Fibroblast of pulmonary artery (primary cell): ENCODE data around the gene KIF12.

Source experiments
- DNase-seq: peaks from one replicate; pipeline ENCODE4 v3.0.0-alpha.2; 2010; ENCODE audit warnings: low read depth
- H3K4me3 ChIP-seq: replicated peaks from 2 replicates; pipeline ENCODE4 v1.5.1; 2011; ENCODE audit warnings: low read depth, mild to moderate bottlenecking, control low read depth, low read length, moderate library complexity
- CTCF ChIP-seq: IDR thresholded peaks from 2 replicates; pipeline ENCODE4 v1.5.1; 2011; ENCODE audit warnings: mild to moderate bottlenecking, control low read depth, low read length, inconsistent platforms; ENCODE audit errors: missing control alignments

KIF12 gene

GRCh38 chr9:114072184-114073140 lies 26.6 kb downstream of the KIF12 start:
- DNase-seq = peak; percentile 37
- TF ChIP-seq CTCF = no peak
- H3K4me3 ChIP-seq = no peak overlapping the region

DNA sequence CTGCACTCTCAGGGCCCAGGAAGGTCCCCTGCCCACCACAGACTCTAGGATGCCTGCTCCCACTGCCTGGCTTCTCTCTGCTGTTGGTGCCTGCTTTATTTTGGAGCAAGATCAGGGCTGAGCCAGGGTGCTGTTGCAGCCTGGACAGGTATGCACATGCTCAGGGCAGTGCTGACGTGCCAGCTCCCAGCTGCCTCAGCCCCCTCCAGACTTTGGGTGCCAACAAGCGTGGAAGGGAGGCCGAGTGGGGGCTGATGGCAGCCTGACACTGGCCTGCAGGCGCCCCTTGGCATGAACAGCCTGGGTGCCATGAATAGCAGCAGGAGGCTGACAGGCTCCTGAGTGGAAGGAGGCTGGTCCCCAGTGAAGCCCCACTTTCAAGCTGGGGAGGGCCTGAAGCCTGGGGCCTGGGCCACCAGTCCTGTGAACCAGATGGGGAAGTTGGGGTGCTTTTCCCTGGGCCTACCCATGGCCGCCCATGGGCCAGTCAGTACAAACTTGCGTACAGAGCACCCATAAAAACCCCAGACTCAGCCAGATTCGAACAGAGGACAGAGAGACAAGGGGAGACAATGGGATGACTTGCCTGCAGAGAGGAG lies 27.8 kb downstream of the KIF12 start:
- no peak for TF ChIP-seq CTCF

GRCh38 chr9:114070188-114071103 lies 28.6 kb downstream of the KIF12 start:
- no peak overlapping the region for H3K4me3 ChIP-seq
- no peak for TF ChIP-seq CTCF
- no peak for DNase-seq

More for the DNA sequence above, 27.8 kb downstream of the KIF12 start:
- no peak overlapping the region for H3K4me3 ChIP-seq
- DNase-seq = no peak

GRCh38 chr9:114069476-114070187 lies 29.5 kb downstream of the KIF12 start:
- TF ChIP-seq CTCF = no peak
- H3K4me3 ChIP-seq = no peak overlapping the region
- DNase-seq = no peak

DNA sequence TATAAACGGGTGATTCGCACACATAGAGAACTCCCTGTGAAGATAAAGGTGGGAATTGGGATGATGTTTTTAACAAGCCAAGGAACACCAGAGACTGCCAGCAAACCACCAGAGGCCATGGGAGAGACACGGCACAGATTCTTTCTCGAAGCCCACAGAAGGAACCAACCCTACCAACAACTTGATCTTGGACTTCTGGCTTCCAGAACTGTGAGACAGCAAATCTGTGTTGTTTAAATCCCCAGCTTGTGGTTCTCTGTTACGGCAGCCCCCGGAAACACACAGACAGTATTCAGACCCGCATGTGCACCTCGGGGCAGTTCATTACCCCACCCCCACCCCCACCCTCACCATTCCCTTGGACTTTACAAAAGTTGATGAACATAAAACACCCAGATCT lies 33.8 kb downstream of the KIF12 start:
- no peak for DNase-seq
- no peak overlapping the region for H3K4me3 ChIP-seq
- no peak for TF ChIP-seq CTCF

DNA sequence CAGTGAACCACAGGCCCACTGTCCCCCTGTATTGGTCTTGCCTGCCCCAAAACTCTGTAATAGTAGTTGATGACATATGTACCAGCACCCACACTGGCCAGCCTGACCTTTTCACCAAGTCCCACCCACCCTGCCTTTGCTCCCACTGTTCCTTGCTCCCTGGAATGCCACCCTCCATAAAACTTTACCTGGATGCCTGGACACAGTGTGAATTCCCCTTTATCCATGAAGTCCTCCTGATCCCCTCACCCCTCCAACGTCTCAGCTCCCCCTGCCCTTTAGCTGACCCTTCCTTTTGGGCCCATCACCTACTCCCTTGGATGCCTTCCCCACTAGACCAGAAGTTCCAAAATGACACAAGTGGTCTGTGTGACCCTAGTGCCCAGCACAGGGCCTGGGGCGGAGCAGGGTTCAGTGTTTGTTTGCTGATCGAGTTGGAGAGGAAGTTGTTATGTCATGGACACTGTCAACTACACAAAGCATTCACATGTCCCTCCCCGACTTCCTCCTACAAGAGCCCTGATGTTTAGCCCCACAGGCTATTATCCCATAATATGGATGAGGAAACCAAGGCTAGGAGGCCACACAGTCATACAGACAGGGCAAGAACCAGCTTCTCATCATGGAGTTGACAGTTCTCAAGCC lies 37.1 kb downstream of the KIF12 start:
- no peak for DNase-seq
- no peak overlapping the region for H3K4me3 ChIP-seq
- no peak for TF ChIP-seq CTCF
